GM12878 (cell line): ENCODE data around the gene SLCO4C1. TPM values are rescaled to one million over a fixed set of nuclear protein-coding genes. Genes with fewer than 3 reads are reported as not detected.

Source experiments
- ATAC-seq: fragments of 200-7000 bp; cut with Tn5 transposase; 3 replicates; pipeline ENCODE4 v1.9.1; 2020; ENCODE audit warnings: mild to moderate bottlenecking, moderate library complexity
- BruUV-seq: library from RNA; stranded (reverse); fragments of 400-500 nt; replicated peaks from 2 replicates; lab custom pipeline; 2021; lab: Mats Ljungman, UMichigan
- CTCF ChIA-PET: fragments of 300-600 bp; sonication (Branson Sonifier 250); formaldehyde crosslinking; extraction: SDS; loops from one replicate; lab custom pipeline; 2021; ENCODE audit warnings: inconsistent platforms; lab: Yijun Ruan, JAX
- POLR2A ChIA-PET: fragments of 350-600 bp; formaldehyde crosslinking; extraction: SDS; loops from one replicate; lab custom pipeline; 2021; ENCODE audit warnings: inconsistent platforms; lab: Charles Lee
- RAD21 ChIA-PET: fragments of 300-600 bp; sonication (Branson Sonifier 250); formaldehyde crosslinking; loops from one replicate; lab custom pipeline; 2023; ENCODE audit warnings: antibody characterized with exemption; ENCODE audit not compliant: unreplicated experiment; lab: Charles Lee
- SMC1A ChIA-PET: fragments of 300-600 bp; sonication (Branson Sonifier 250); formaldehyde crosslinking; loops from one replicate; lab custom pipeline; 2023; ENCODE audit not compliant: unreplicated experiment, uncharacterized antibody; lab: Charles Lee
- DNase-seq: peaks from one replicate; pipeline ENCODE4 v3.0.0-alpha.2; 2011; ENCODE audit warnings: low read depth, low spot score
- FAIRE-seq: peaks from 3 replicates; lab custom pipeline; 2011; peaks lifted over from hg19 to GRCh38; lab: Jason Lieb, UNC
- H2AFZ ChIP-seq: 2 replicates; pipeline ENCODE4 v1.6.0; 2011; ENCODE audit warnings: low read depth, low read length, control low read depth; ENCODE audit not compliant: control insufficient read depth
- H3K27ac ChIP-seq: 2 replicates; pipeline ENCODE4 v1.5.1; 2011; ENCODE audit warnings: control low read depth; ENCODE audit not compliant: control insufficient read depth, insufficient read depth
- H3K27me3 ChIP-seq, 2 experiments: replicated peaks in 1 of 2; 2 replicates each; pipeline versions ENCODE4 v1.6.0 to v1.6.1; 2011; ENCODE audit warnings: low read length in 1 of 2; ENCODE audit not compliant: control insufficient read depth in 2 of 2, insufficient read depth in 2 of 2
- H3K36me3 ChIP-seq, 2 experiments: 2 replicates each; pipeline ENCODE4 v1.5.1; 2011; ENCODE audit warnings: low read length in 1 of 2; ENCODE audit not compliant: control insufficient read depth in 2 of 2, insufficient read depth in 2 of 2
- H3K4me1 ChIP-seq: 2 replicates; pipeline ENCODE4 v1.6.1; 2011; ENCODE audit warnings: mild to moderate bottlenecking, low read length, moderate library complexity, mixed read lengths; ENCODE audit not compliant: control insufficient read depth, insufficient read depth
- H3K4me2 ChIP-seq: 2 replicates; pipeline ENCODE4 v1.6.0; 2011; ENCODE audit warnings: control low read depth; ENCODE audit not compliant: control insufficient read depth, insufficient read depth
- H3K4me3 ChIP-seq: fragments of 200-600 bp; sonication (generic); 2 replicates; pipeline ENCODE4 v1.5.1; 2016
- H3K79me2 ChIP-seq: 2 replicates; pipeline ENCODE4 v1.6.0; 2011; ENCODE audit warnings: low read length; ENCODE audit not compliant: control insufficient read depth, insufficient read depth
- H3K9ac ChIP-seq: 2 replicates; pipeline ENCODE4 v1.8.0; 2011; ENCODE audit warnings: low read length, control low read depth, mixed read lengths; ENCODE audit not compliant: control insufficient read depth, insufficient read depth
- H3K9me3 ChIP-seq: replicated peaks from 3 replicates; pipeline ENCODE4 v1.5.1; 2011; ENCODE audit warnings: mild to moderate bottlenecking, low read length; ENCODE audit not compliant: control insufficient read depth, insufficient read depth
- H4K20me1 ChIP-seq: 2 replicates; pipeline ENCODE4 v1.6.0; 2011; ENCODE audit not compliant: control insufficient read depth, insufficient read depth
- BACH1 ChIP-seq: fragments of 450-650 bp; IDR thresholded peaks from 2 replicates; pipeline ENCODE4 v1.6.1; 2017; ENCODE audit warnings: mild to moderate bottlenecking, borderline replicate concordance
- CHD1 ChIP-seq: IDR thresholded peaks from 2 replicates; pipeline ENCODE4 v1.6.1; 2012; ENCODE audit warnings: low read depth, low read length, improper control_type of control experiment
- CREB1 ChIP-seq: IDR thresholded peaks from 2 replicates; pipeline ENCODE4 v1.6.1; 2012; ENCODE audit warnings: low read depth, mild to moderate bottlenecking, inconsistent platforms
- E2F8 ChIP-seq: fragments of 450-650 bp; IDR thresholded peaks from 2 replicates; pipeline ENCODE4 v1.6.1; 2018; ENCODE audit warnings: mild to moderate bottlenecking, low read depth, moderate library complexity; ENCODE audit not compliant: partially characterized antibody
- ETV6 ChIP-seq, 2 experiments: fragments of 450-650 bp in 1 of 2; IDR thresholded peaks in 1 of 2; conservative IDR thresholded peaks in 1 of 2; 2 replicates each; pipeline ENCODE4 v1.6.1; 2014; ENCODE audit warnings: antibody characterized with exemption in 1 of 2, borderline replicate concordance in 1 of 2, low read depth in 1 of 2, mild to moderate bottlenecking in 1 of 2, moderate library complexity in 1 of 2
- PRDM15 ChIP-seq: fragments of 450-650 bp; formaldehyde crosslinking; IDR thresholded peaks from 2 replicates; pipeline ENCODE4 v1.4.0; 2020; ENCODE audit warnings: mild to moderate bottlenecking, moderate library complexity
- RUNX3 ChIP-seq: IDR thresholded peaks from 2 replicates; pipeline ENCODE4 v1.6.1; 2012; ENCODE audit warnings: low read length, inconsistent platforms
- SIN3A ChIP-seq: IDR thresholded peaks from 2 replicates; pipeline ENCODE4 v1.6.1; 2012; ENCODE audit warnings: low read depth, low read length, improper control_type of control experiment
- SIX5 ChIP-seq: IDR thresholded peaks from 2 replicates; pipeline ENCODE4 v1.6.1; 2011; ENCODE audit warnings: mild to moderate bottlenecking, low read depth, low read length, moderate library complexity; ENCODE audit not compliant: severe bottlenecking
- ZNF687 ChIP-seq: fragments of 450-650 bp; IDR thresholded peaks from 2 replicates; pipeline ENCODE4 v1.6.1; 2017; ENCODE audit warnings: mild to moderate bottlenecking, moderate library complexity
- WGBS: methylation state at CpG from one replicate; pipeline ENCODE4 v1.1.6; 2016; ENCODE audit warnings: low lambda C conversion rate; ENCODE audit not compliant: insufficient replicate concordance, insufficient coverage; ENCODE audit errors: missing lambda C conversion rate; 5-methylcytosine and 5-hydroxymethylcytosine counted together
- in situ Hi-C: fragments of 300-500 bp; cut with MboI; formaldehyde crosslinking; loops from 9 replicates; pipeline ENCODE4 v1.14.3; 2018; ENCODE audit warnings: mixed read lengths
- intact Hi-C: fragments of 100-400 bp; cut with micrococcal nuclease; formaldehyde crosslinking; loops from one replicate; pipeline ENCODE4 v1.14.2; 2022; ENCODE audit not compliant: unreplicated experiment
- polyA plus RNA-seq, 11 experiments: library from polyadenylated mRNA; depleted of rRNA in 4 of 11; unstranded in 6 of 11; stranded (reverse) in 5 of 11; fragments of >200 nt; fragmentation: Nextera tagmentation in 4 of 11; fragmentation: Illumina TruSeq in 1 of 11; extraction: Ambion mirVana in 4 of 11; extraction: Trizol in 1 of 11; gene quantifications; 1 replicate in 1 of 11; 2 replicates in 10 of 11; pipeline versions ENCODE4 v1.2.1 to v1.2.3, GENCODE V29; 2011 to 2016; ENCODE audit warnings: inconsistent platforms in 2 of 11, missing spikeins in 2 of 11, low read depth in 1 of 11
- total RNA-seq, 4 experiments: library from RNA; depleted of rRNA in 3 of 4; stranded (reverse); fragments of >200 nt in 3 of 4; fragmentation: Illumina TruSeq in 1 of 4; extraction: Trizol in 1 of 4; gene quantifications; 2 replicates each; pipeline versions ENCODE4 v1.2.1 to v1.2.3, GENCODE V29; 2013 to 2021

The SLCO4C1 gene
- total and polyA plus RNA-seq, 10 of the 15 experiments (the other 5 are each of a cell fraction or from before 2014, with no cell fraction given), result 0.12 to 3.9 (median 0.83) TPM

DNA sequence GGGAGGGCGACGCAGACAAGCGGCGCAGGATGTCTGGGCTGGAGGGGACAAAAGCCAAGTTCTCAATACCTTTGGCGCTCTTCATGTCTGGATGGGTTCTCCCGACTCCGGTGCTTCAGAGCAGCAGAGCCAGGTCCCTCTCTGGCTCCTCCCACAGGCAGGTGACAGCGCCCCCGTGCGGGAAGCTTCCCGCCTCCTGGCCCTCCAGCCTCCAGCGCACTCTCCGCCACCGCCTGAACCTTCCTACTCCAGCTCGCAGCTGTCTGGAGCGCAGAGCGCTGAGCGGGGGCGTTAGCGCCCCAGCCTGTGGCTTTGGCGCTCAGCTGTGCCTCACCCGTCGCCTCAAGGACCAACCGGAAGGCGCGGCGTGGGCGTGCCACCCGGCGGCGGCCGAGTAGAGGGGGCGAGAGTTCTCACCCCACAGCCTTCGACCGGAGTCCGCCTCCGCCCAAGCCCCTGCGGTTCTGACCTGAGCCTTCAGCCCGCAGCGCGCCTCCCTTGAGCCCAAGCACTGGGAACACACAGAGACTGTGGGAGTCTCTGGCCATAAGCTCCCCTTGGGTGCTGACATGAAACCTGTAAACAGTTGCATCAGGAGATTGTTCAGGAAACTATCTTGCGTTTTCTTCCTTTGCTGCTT lies at the start of gene SLCO4C1 (continued):
- TF ChIP-seq E2F8, result no peak

DNA sequence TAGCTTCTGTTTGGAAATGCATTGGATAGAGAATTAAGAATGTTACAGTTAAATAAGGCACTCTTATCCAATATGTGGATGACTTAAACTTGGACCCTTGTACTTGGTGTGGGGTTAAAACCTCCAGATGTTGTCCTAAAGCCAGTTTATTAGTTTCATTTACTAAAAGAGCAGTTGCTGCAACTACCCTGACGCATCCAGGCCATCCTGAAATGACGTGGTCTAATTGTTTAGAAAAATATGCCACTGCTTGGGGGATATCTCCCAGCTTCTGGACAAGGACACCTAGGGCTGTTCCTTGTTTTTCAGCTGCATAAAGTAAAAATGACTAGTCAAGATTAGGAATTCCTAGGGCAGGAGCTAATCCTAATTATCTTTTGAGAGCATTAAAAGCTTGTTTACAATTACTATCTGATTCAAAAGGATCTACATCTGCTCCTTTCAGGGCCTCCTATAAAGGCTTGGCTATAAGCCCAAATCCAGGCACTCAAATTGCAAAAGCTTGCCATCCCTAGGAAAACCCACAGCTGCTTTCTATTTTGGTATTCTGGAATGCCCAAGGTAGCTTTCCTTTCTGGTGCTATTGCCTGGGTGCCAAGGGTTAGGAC lies 45.7 kb upstream of the SLCO4C1 start:
- H3K9ac ChIP-seq, result no peak overlapping the region
- H3K9me3 ChIP-seq, result no peaks in the 10 kb centered on the region
- ATAC-seq (no peak), FAIRE-seq (no peak), DNase-seq (no peak)
- intact Hi-C loops, result no loop called here
- ChIA-PET CTCF (no interaction called here), POLR2A (no interaction called here), RAD21 (no interaction called here), SMC1A (no interaction called here)
- no peaks in the 10 kb centered on the region; a peak in 1 of 4 replicates for H3K27me3 ChIP-seq
- H3K4me2 ChIP-seq, result no peak overlapping the region
- no peak overlapping the region for H3K4me3 ChIP-seq
- no peaks in the 10 kb centered on the region for H4K20me1 ChIP-seq
- H3K36me3 ChIP-seq, result no peaks in the 10 kb centered on the region
- no peaks in the 10 kb centered on the region for H3K79me2 ChIP-seq
- BruUV-seq, result no TSS peak
- H3K27ac ChIP-seq, result no peak overlapping the region
- no peaks in the 10 kb centered on the region for H3K4me1 ChIP-seq
- in situ Hi-C loops, result no loop called here
- H2AFZ ChIP-seq, result no peak overlapping the region
- 0% methylated on average over 2 of the region's 2 CpGs for WGBS
- TF ChIP-seq SIN3A (no peak), ZNF687 (no peak), SIX5 (no peak), BACH1 (no peak), RUNX3 (no peak), ETV6 (conservative IDR thresholded peaks at IDR 0.05 in 1 of 2, IDR thresholded peaks at IDR 0.05 in 1 of 2; ENCODE audit: borderline replicate concordance in 1 of 2, low read depth in 1 of 2) (no peak), PRDM15 (CRISPR knock-in tag) (no peak), CHD1 (no peak), CREB1 (no peak)
